Stomach (tissue), 19 donors: ENCODE data around the gene NPY2R. TPM values are rescaled to one million over a fixed set of nuclear protein-coding genes. Genes with fewer than 3 reads are reported as not detected.

Experiments
- DNase-seq, 2 donors: peaks; one replicate each; pipeline versions ENCODE4 v3.0.0 to v3.0.0-alpha.2; 2013 to 2019
- H3K27ac ChIP-seq, 5 donors: fragments of 200-600 bp in 4 of 5; sonication (generic) in 4 of 5; one replicate each; pipeline ENCODE4 v1.5.1; 2013 to 2019; ENCODE audit warnings: mild to moderate bottlenecking in 1 of 5, moderate library complexity in 1 of 5
- H3K27me3 ChIP-seq, 3 donors: fragments of 200-600 bp; sonication (generic); one replicate each; pipeline ENCODE4 v1.5.1; 2017 to 2019; ENCODE audit warnings: mixed run types in 1 of 3
- H3K36me3 ChIP-seq, 4 donors: fragments of 200-600 bp; sonication (generic); 1 replicate in 3 of 4; 2 replicates in 1 of 4; pipeline ENCODE4 v1.5.1; 2016 to 2019
- H3K4me1 ChIP-seq, 4 donors: fragments of 200-600 bp; sonication (generic); one replicate each; pipeline ENCODE4 v1.5.1; 2016 to 2019
- H3K4me3 ChIP-seq, 4 donors: fragments of 200-600 bp; sonication (generic) in 3 of 4; one replicate each; pipeline ENCODE4 v1.5.1; 2016 to 2019; ENCODE audit warnings: mild to moderate bottlenecking in 1 of 4
- H3K9me3 ChIP-seq, 4 donors: fragments of 200-600 bp; sonication (generic); one replicate each; pipeline ENCODE4 v1.5.1; 2016 to 2019
- CTCF ChIP-seq, 7 experiments: fragments of 450-650 bp in 4 of 7; fragments of 200-600 bp in 3 of 7; sonication (generic) in 3 of 7; IDR thresholded peaks; one replicate each; pipeline ENCODE4 v1.5.1; 2016 to 2019; ENCODE audit warnings: antibody characterized with exemption in 7 of 7, control low read depth in 2 of 7, mild to moderate bottlenecking in 1 of 7
- EP300 ChIP-seq: sonication (generic); formaldehyde crosslinking; IDR thresholded peaks from one replicate; pipeline ENCODE4 v1.6.1; 2017; ENCODE audit warnings: antibody characterized with exemption
- POLR2A ChIP-seq, 4 donors: fragments of 450-650 bp; IDR thresholded peaks; one replicate each; pipeline ENCODE4 v1.6.1; 2016; ENCODE audit warnings: antibody characterized with exemption in 4 of 4, control low read depth in 2 of 4, mild to moderate bottlenecking in 1 of 4, moderate library complexity in 1 of 4
- POLR2AphosphoS5 ChIP-seq, 3 donors: sonication (generic); formaldehyde crosslinking; IDR thresholded peaks; one replicate each; pipeline ENCODE4 v1.6.1; 2016; ENCODE audit warnings: antibody characterized with exemption in 3 of 3
- WGBS, 5 donors: extraction: QIAGEN DNeasy Blood & Tissue Kit in 3 of 5; methylation state at CpG; one replicate each; pipeline versions ENCODE4 v1.1.5 to v1.1.7; 2013 to 2018; 5-methylcytosine and 5-hydroxymethylcytosine counted together
- intact Hi-C: fragments of 100-400 bp; cut with DNase I; formaldehyde crosslinking; loops from one replicate; pipeline ENCODE4 v1.15.1; 2023; ENCODE audit warnings: low total_unique reads
- long read RNA-seq, 10 donors: transcript quantifications; one replicate each; lab custom pipeline, GENCODE V29; 2026
- polyA plus RNA-seq, 3 donors: library from polyadenylated mRNA; stranded (reverse); fragments of 200-250 nt; gene quantifications; one replicate each; pipeline ENCODE4 v1.2.3, GENCODE V29; 2013
- total RNA-seq, 5 donors: library from RNA; depleted of rRNA; stranded (reverse); fragments of >200 nt; gene quantifications; one replicate each; pipeline versions ENCODE4 v1.1.0 to v1.2.3, GENCODE V29; 2014 to 2016
- donor health status: healthy with polysubstance abuse.
- donor health status: Bipolar disorder and iron deficiency.
- donor health status: healthy.

NPY2R gene
- 1 to 10 TPM in 1 of 5 donors, under 1 TPM in 1, not detected in 3; 0.58 to 1.8 TPM for total RNA-seq
- under 1 TPM in 1 of 3 donors, not detected in 2; 0.08 TPM for polyA plus RNA-seq
- long read RNA-seq, donor 1, partial matches to known transcripts: 0 of 1 reads
- long read RNA-seq, donor 1, other reads (novel, unspliced or antisense): 0 of 1 reads
- long read RNA-seq, donor 2, partial matches to known transcripts: 0 of 1 reads
- long read RNA-seq, donor 2, other reads (novel, unspliced or antisense): 0 of 1 reads
- long read RNA-seq, donor 3: 0 reads
- long read RNA-seq, donor 4: 0 reads
- long read RNA-seq, donor 5, partial matches to known transcripts: 0 of 2 reads
- long read RNA-seq, donor 5, other reads (novel, unspliced or antisense): 0 of 2 reads
- long read RNA-seq, donor 6: 0 reads
- long read RNA-seq, donor 7, partial matches to known transcripts: 0 of 2 reads
- long read RNA-seq, donor 7, other reads (novel, unspliced or antisense): 0 of 2 reads
- long read RNA-seq, donor 8: 0 reads
- long read RNA-seq, donor 9: 0 reads
- long read RNA-seq, donor 10, partial matches to known transcripts: 0 of 1 reads
- long read RNA-seq, donor 10, other reads (novel, unspliced or antisense): 0 of 1 reads

- DNase-seq: peak in 1 of 2 donors; percentile 47
- peaks cover 4 to 49% (median 30%) of the 10 kb centered on the region in 3 donors for H3K27me3 ChIP-seq
- no peak within 1 kb of the TSS for H3K27ac ChIP-seq
Measured at GRCh38 chr4:155208258-155209054, at the start of gene NPY2R. Gene NPY2R, plus strand, starts transcription at chr4:155208636. Its CDS starts 5,304 bp downstream, at chr4:155213940.

GRCh38 chr4:155161357-155161756 lies 47.1 kb upstream of the NPY2R start:
- H3K27me3 ChIP-seq: no peaks in the 10 kb centered on the region
- H3K27ac ChIP-seq: no peak overlapping the region
- WGBS, 5 donors: 92 to 97% (median 95%) methylated on average over 3 of the region's 3 CpGs
- H3K4me1 ChIP-seq: no peaks in the 10 kb centered on the region
- no peak overlapping the region for H3K4me3 ChIP-seq
- no peak for DNase-seq
- TF ChIP-seq POLR2A (IDR thresholded peaks at IDR 0.05): no peak
- TF ChIP-seq EP300: no peak
- no peak for TF ChIP-seq POLR2AphosphoS5 (IDR thresholded peaks at IDR 0.05)
- TF ChIP-seq CTCF (IDR thresholded peaks at IDR 0.05): no peak
- intact Hi-C loops: no loop called here
- no peaks in the 10 kb centered on the region for H3K36me3 ChIP-seq
- H3K9me3 ChIP-seq: no peaks in the 10 kb centered on the region

More at GRCh38 chr4:155208258-155209054, at the start of gene NPY2R:
- TF ChIP-seq EP300 (no peak), CTCF (IDR thresholded peaks at IDR 0.05) (no peak), POLR2AphosphoS5 (IDR thresholded peaks at IDR 0.05) (no peak), POLR2A (IDR thresholded peaks at IDR 0.05) (no peak)
- H3K4me1 ChIP-seq: peaks cover 13 to 18% (median 16%) of the 10 kb centered on the region in 4 donors
- WGBS, 5 donors: 2 to 6% (median 4%) methylated on average over 43 to 55 of the region's 55 CpGs
- intact Hi-C loops: no loop called here
- no peaks in the 10 kb centered on the region for H3K9me3 ChIP-seq
- peak within 1 kb of the TSS; percentile 32 to 39 (median 36) for H3K4me3 ChIP-seq
- no peaks in the 10 kb centered on the region for H3K36me3 ChIP-seq

GRCh38 chr4:155164718-155165117 lies 43.7 kb upstream of the NPY2R start:
- Histone ChIP-seq H3K27me3 (no peaks in the 10 kb centered on the region), H3K4me1 (no peaks in the 10 kb centered on the region), H3K27ac (no peak overlapping the region), H3K9me3 (peaks cover 0 to 4% (median 0%) of the 10 kb centered on the region in 4 donors), H3K4me3 (no peak overlapping the region), H3K36me3 (no peaks in the 10 kb centered on the region)
- TF ChIP-seq POLR2AphosphoS5 (IDR thresholded peaks at IDR 0.05) (no peak), EP300 (no peak), POLR2A (IDR thresholded peaks at IDR 0.05) (no peak), CTCF (IDR thresholded peaks at IDR 0.05) (no peak)
- intact Hi-C loops: no loop called here
- WGBS, 5 donors: 69 to 89% (median 74%) methylated on average over 2 of the region's 2 CpGs
- no peak for DNase-seq

- no peak overlapping the region for H3K27ac ChIP-seq
- no peak overlapping the region for H3K4me3 ChIP-seq
- TF ChIP-seq CTCF (IDR thresholded peaks at IDR 0.05): peak in 1 of 7 experiments; percentile 17
- TF ChIP-seq EP300: no peak
- no peak for TF ChIP-seq POLR2A (IDR thresholded peaks at IDR 0.05)
- no peak for TF ChIP-seq POLR2AphosphoS5 (IDR thresholded peaks at IDR 0.05)
- H3K36me3 ChIP-seq: no peaks in the 10 kb centered on the region
- peak in 1 of 2 donors; percentile 5 for DNase-seq
- H3K27me3 ChIP-seq: no peaks in the 10 kb centered on the region
- intact Hi-C loops: no loop called here
- H3K4me1 ChIP-seq: no peaks in the 10 kb centered on the region
- 33 to 50% (median 49%) methylated on average over 4 of the region's 4 CpGs for WGBS, 5 donors
- H3K9me3 ChIP-seq: peaks cover 0 to 4% (median 0%) of the 10 kb centered on the region in 4 donors
Measured at GRCh38 chr4:155170569-155170968, 37.9 kb upstream of the NPY2R start.
